ENCODE results near the gene ZBTB20. TPM values are rescaled to one million over a fixed set of nuclear protein-coding genes. Genes with fewer than 3 reads are reported as not detected.

The ZBTB20 gene
- total and polyA plus RNA-seq, 2 donors (not counting 1 experiment from before 2014, with no cell fraction given) = 4.0 to 123 TPM

GRCh38 chr3:114502204-114502603 is 644.9 kb downstream of the ZBTB20 start:
- Mint-ChIP-seq H3K4me3 (no peak overlapping the region), H3K4me1 (peaks cover 25% of the 10 kb centered on the region), H3K27me3 (no peaks in the 10 kb centered on the region), H3K27ac (no peak overlapping the region), H3K9me3 (ENCODE audit: insufficient read depth) (no peaks in the 10 kb centered on the region)
- H3K9ac ChIP-seq (ENCODE audit: low read length) = no peak overlapping the region
- H3K4me1 ChIP-seq (ENCODE audit: control insufficient read depth in 2 of 2, insufficient read depth in 2 of 2, low read length in 2 of 2) = peaks cover 7 to 9% of the 10 kb centered on the region in 2 donors
- no peak overlapping the region for H3K27ac ChIP-seq (ENCODE audit: low read length in 2 of 2)
- WGBS (ENCODE audit: insufficient coverage) = no CpG with 5 or more reads among the region's 1 CpG
- no peak overlapping the region for H3K4me3 ChIP-seq (ENCODE audit: control extremely low read depth in 1 of 5, extremely low read depth in 1 of 5, insufficient read depth in 1 of 5, low read depth in 2 of 5, low read length in 4 of 5)
- H4K20me1 ChIP-seq (ENCODE audit: control insufficient read depth, insufficient read depth, low read length, poor library complexity, severe bottlenecking) = no peaks in the 10 kb centered on the region
- H3K36me3 ChIP-seq (replicated peaks in 1 of 2; ENCODE audit: control extremely low read depth in 1 of 2, control insufficient read depth in 1 of 2, extremely low read depth in 1 of 2, insufficient read depth in 2 of 2, low read length in 1 of 2) = peaks cover 0 to 5% of the 10 kb centered on the region in 2 experiments
- H3K79me2 ChIP-seq (ENCODE audit: control insufficient read depth, insufficient read depth, low read length) = no peaks in the 10 kb centered on the region
- ChIA-PET POLR2A (no interaction called here), CTCF (no interaction called here)
- ATAC-seq (ENCODE audit: low read depth) = no peak
- DNase-seq = no peak
- no peaks in the 10 kb centered on the region for H3K9me3 ChIP-seq (ENCODE audit: control extremely low read depth in 1 of 3, control insufficient read depth in 2 of 3, insufficient read depth in 1 of 3, low read length in 2 of 3)
- H3K27me3 ChIP-seq (replicated peaks in 1 of 4; ENCODE audit: control extremely low read depth in 1 of 4, control insufficient read depth in 3 of 4, insufficient read depth in 4 of 4, low read length in 3 of 4) = no peaks in the 10 kb centered on the region
- H2AFZ ChIP-seq (ENCODE audit: insufficient read depth, low read depth, low read length, poor library complexity, severe bottlenecking) = no peak overlapping the region
- intact Hi-C loops (cut with micrococcal nuclease) = loop anchor here (5.0 kb wide), 1 partner anchor 45 kb away; no protein-coding TSS in a partner anchor
- no peak overlapping the region for H3K4me2 ChIP-seq (replicated peaks; ENCODE audit: low read depth, low read length, poor library complexity, severe bottlenecking)
- no peak for TF ChIP-seq CTCF (IDR thresholded peaks at IDR 0.05)
- no peak for TF ChIP-seq EZH2 (IDR thresholded peaks at IDR 0.05; ENCODE audit: borderline replicate concordance, insufficient read depth, low read depth, low read length, poor library complexity, severe bottlenecking)

- peak; percentile 28 for ATAC-seq (ENCODE audit: low read depth)
- no peak overlapping the region for H3K4me3 ChIP-seq (ENCODE audit: control extremely low read depth in 1 of 5, extremely low read depth in 1 of 5, insufficient read depth in 1 of 5, low read depth in 2 of 5, low read length in 4 of 5)
- POLR2A ChIA-PET = no interaction called here
- CTCF ChIA-PET = interaction anchor here (0.8 kb wide), 1 partner anchor 81 kb away, joined by 3 read pairs; no protein-coding TSS in a partner anchor
- Mint-ChIP-seq H3K4me1 (peaks cover 20% of the 10 kb centered on the region), H3K9me3 (ENCODE audit: insufficient read depth) (no peaks in the 10 kb centered on the region), H3K27me3 (no peaks in the 10 kb centered on the region), H3K4me3 (peak overlapping the region; percentile 32), H3K27ac (no peak overlapping the region)
- no peaks in the 10 kb centered on the region for H3K9me3 ChIP-seq (ENCODE audit: control extremely low read depth in 1 of 3, control insufficient read depth in 2 of 3, insufficient read depth in 1 of 3, low read length in 2 of 3)
- intact Hi-C loops (cut with micrococcal nuclease) = loop anchor here (5.0 kb wide), 1 partner anchor 43 kb away; no protein-coding TSS in a partner anchor
- no peaks in the 10 kb centered on the region for H3K79me2 ChIP-seq (ENCODE audit: control insufficient read depth, insufficient read depth, low read length)
- no peak overlapping the region for H3K27ac ChIP-seq (ENCODE audit: low read length in 2 of 2)
- H3K4me2 ChIP-seq (replicated peaks; ENCODE audit: low read depth, low read length, poor library complexity, severe bottlenecking) = peak overlapping the region; percentile 9
- TF ChIP-seq CTCF (IDR thresholded peaks at IDR 0.05) = no peak
- TF ChIP-seq EZH2 (IDR thresholded peaks at IDR 0.05; ENCODE audit: borderline replicate concordance, insufficient read depth, low read depth, low read length, poor library complexity, severe bottlenecking) = no peak
- WGBS (ENCODE audit: insufficient coverage) = 0% methylated on average over 1 of the region's 2 CpGs
- H3K36me3 ChIP-seq (replicated peaks in 1 of 2; ENCODE audit: control extremely low read depth in 1 of 2, control insufficient read depth in 1 of 2, extremely low read depth in 1 of 2, insufficient read depth in 2 of 2, low read length in 1 of 2) = peaks cover 0 to 5% of the 10 kb centered on the region in 2 experiments
- H4K20me1 ChIP-seq (ENCODE audit: control insufficient read depth, insufficient read depth, low read length, poor library complexity, severe bottlenecking) = no peaks in the 10 kb centered on the region
- peak; percentile 20 for DNase-seq
- no peaks in the 10 kb centered on the region for H3K27me3 ChIP-seq (replicated peaks in 1 of 4; ENCODE audit: control extremely low read depth in 1 of 4, control insufficient read depth in 3 of 4, insufficient read depth in 4 of 4, low read length in 3 of 4)
- H3K4me1 ChIP-seq (ENCODE audit: control insufficient read depth in 2 of 2, insufficient read depth in 2 of 2, low read length in 2 of 2) = peaks cover 7 to 9% of the 10 kb centered on the region in 2 donors
- no peak overlapping the region for H3K9ac ChIP-seq (ENCODE audit: low read length)
- no peak overlapping the region for H2AFZ ChIP-seq (ENCODE audit: insufficient read depth, low read depth, low read length, poor library complexity, severe bottlenecking)
Observed at GRCh38 chr3:114499976-114500375, 647.1 kb downstream of the ZBTB20 start.

Data from B cell (primary cell).